HG02870 (cell line): ENCODE results near the gene PODN.

Experiments
- ATAC-seq: cut with Tn5 transposase; IDR thresholded peaks from one replicate; pipeline ENCODE4 v1.9.1; 2021; ENCODE audit warnings: mild to moderate bottlenecking, moderate library complexity; ENCODE audit not compliant: unreplicated experiment

The PODN gene

DNA sequence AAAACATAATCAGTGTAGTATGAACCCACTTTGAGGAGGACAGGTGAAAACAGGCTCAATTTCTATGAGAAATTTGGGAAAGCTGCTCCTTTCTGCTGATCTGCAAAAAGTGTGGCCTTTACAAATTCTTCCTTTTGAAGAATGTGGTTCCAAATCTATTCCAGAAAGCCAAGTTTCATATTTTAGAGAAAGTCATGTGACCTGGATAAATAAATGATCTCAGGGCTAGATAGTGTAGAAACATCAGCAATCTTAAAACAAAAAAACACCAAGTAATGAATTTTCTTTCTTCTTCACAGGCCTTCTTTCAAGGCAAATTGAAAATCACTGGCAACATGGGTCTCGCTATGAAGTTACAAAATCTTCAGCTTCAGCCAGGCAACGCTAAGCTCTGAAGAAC is 11.7 kb upstream of the PODN start:
- ATAC-seq, result no peak

DNA sequence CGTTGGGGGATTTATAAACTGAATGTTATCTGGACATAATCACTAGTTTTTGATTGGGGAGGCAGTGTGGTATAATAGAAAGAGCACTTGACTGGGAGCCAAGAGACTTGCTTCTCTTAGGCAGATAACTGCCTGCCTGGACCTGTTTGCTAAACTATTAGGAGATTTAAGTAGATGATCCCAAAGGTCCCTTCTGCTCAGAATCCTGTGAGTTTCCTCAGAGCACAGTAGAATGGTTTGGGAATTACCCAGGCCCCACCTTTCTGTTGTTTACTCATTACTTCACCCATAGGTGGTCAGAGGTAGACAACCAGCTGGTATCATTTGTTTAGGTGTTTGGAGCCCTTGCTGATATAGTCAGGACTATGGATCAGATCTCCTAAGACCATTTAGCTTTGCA is 10.3 kb upstream of the PODN start:
- no peak for ATAC-seq

DNA sequence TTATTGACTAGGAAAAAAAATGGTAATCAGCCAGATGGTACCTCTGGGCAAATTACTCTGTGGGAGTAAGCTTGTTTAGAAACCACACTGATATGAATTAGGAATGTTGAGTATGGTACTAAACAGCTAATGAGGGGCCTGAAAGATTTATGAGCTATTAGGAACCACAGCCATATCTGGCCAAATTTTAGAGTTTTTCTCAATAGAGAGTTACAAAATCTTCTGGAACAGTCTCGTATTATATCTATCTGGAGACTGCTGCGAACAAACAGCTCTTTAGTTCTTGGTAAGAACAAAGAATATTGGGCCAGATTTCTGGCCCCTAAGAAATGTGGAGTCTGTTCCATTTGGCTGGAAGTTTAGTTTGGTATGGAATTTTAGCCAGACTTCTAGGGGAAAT is 4.9 kb upstream of the PODN start:
- no peak for ATAC-seq

DNA sequence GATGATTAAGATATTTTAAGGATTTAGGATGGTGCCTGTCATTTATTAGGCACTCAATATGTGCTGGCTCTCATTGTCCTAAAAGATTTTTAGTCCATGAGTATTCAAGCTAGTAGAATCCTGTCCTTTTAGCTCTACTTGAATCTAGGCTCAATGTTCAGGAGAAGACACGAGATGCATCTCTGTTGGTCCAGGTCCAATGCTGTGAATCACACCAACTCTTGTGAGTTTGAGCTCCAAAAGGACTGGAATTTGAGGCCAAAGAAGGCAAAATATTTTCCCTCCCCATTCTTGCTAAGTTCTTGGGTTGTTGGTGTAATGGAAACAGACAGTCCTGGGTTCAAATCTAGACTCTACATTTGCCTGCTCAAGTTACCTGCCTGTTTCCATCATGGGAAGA is 1.4 kb upstream of the PODN start:
- no peak for ATAC-seq

DNA sequence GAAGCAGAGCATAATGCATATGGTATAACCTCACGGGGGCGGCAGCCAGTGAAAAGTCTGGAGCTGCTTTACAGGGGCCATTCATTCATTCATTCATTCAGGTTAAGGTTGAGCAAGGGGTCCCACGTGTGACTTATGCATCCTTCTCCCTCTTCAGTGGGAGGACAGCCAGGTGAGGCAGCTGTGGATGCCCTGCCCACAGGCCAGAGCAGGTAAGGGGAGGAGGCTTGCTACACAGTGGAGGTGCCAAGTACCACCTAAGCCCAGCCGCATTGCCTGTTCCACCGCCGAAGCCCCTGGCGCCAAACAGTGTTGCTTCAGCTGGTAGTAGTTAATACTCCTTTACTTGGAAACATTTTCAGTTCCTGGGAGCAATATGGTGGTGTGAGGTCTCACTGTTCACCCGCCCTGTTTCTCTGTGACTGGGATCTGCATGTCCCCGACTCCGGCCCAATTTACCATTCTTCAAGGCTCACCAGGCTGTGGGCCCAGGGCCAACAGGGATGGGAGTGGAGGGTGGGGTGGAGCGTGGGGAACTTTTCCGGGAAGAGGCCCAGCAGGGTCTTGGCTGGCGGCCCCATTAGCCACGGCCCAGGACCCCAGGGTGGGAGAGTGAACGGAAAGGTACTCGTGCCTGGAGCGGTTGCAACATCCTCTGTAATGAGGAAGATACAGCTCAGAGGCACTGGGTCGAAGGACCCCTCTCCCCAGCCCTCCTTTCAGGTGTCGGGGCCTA is 722 bp upstream of the PODN start:
- ATAC-seq, result no peak

DNA sequence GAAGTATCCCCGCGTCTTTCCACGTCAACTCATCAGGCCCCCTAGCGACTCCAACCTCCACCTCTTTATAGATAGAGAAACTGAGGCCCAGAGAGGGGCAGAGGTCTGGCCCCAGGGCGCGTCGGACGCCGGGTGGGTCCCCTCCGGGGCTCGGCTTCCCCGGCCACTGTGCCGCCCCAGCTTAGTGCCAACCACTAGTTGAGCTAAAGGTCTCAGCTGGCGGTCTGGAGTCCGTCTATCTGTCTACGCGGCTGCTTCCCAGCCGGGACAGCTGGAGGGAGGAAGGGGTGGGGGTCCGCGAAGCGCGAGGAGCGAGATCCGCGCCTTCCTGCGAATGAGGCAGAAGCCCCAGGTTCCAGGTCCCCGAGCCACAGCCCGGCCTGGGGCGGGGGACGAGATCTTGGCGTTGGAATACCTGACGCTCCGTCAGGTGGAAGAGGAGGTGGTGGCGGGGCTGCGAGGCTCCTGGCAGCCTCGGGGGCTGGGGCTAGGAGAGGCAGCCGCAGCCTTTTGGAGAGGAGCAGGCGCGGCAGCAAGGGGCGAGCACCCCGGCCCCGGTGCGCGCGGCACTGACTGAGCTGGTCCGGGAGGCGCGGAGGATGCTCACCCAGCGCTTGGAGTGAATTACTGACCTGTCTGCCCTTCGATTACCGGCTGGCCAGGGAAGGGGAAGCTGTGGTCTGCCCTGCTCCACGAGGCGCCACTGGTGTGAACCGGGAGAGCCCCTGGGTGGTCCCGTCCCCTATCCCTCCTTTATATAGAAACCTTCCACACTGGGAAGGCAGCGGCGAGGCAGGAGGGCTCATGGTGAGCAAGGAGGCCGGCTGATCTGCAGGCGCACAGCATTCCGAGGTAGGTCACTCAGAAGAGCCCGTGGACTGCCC is 937 bp downstream of the PODN start:
- ATAC-seq, result no peak

DNA sequence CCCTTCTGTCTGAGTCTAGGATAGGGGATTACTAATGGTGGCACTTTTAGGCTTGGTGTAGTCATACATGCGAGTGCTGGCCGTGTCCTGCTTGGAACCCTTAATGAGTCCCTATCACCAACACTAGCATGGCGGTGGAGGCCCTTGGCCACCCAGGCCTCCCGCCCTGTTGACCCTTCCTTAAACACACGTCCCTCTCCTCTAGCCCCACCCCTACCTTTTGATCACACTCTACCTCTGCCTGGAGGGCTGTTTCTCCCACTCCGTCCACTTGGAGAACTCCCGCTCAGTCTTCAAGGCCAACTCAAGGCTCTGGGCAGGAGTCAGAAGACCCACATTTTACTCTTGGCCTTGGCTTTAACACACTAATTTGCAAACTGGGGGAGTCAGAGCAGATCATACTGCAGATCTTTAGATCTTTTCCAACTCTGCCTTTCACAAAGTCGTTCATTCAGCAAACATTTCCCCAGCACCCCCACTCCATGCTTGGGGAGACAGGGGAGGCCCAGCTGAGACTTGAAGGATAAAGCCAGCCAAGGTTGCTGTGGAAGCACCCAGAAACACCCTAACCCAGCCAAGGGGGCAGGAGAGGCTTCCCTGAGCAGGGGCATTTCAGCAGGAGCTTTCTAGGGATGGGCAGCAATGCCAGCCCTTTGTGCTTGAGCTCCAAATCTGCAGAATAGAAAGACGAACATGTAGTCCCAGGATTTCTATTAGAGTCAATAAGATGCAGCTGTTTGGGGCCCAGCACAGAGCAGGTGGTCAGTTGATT is 1.9 kb downstream of the PODN start:
- no peak for ATAC-seq

DNA sequence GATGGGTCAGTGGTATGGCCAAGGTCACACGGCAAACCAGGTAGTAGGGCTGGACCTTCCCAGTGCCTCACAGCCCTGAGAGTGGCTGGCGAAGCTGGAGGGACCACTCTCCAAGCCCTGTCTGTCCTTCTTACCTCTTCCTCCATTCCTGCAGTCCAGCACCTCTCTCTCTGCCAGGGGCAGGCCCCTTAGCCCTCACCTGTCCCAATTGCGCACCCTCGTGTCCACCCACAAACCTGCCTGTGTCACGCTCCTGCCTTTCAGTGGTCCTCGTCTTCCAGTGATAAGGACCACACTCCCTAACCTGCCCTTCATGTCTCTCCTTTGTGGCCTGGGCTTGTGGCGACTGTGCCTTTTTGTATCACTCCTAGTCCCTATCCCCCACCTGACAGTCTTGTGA is 3.4 kb downstream of the PODN start:
- ATAC-seq, result no peak

DNA sequence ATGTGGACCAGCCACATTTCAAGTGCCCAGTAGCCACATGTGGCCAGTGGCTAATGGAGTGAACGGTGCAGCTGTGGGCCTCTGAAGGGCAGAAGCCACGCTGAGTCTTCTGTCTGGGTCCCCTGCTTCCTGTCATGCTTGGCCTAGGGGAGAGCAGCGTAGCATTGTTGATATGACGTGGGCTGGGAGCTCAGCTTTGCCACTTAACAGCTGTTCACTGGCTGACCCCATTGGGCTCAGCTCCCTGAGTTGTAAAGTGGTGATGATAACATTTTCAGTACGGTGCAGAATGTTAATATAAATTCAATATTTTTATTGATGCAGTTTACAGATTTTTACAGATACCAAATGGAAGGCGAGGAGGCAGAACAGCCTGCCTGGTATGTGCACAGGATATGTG is 4.5 kb downstream of the PODN start:
- no peak for ATAC-seq

DNA sequence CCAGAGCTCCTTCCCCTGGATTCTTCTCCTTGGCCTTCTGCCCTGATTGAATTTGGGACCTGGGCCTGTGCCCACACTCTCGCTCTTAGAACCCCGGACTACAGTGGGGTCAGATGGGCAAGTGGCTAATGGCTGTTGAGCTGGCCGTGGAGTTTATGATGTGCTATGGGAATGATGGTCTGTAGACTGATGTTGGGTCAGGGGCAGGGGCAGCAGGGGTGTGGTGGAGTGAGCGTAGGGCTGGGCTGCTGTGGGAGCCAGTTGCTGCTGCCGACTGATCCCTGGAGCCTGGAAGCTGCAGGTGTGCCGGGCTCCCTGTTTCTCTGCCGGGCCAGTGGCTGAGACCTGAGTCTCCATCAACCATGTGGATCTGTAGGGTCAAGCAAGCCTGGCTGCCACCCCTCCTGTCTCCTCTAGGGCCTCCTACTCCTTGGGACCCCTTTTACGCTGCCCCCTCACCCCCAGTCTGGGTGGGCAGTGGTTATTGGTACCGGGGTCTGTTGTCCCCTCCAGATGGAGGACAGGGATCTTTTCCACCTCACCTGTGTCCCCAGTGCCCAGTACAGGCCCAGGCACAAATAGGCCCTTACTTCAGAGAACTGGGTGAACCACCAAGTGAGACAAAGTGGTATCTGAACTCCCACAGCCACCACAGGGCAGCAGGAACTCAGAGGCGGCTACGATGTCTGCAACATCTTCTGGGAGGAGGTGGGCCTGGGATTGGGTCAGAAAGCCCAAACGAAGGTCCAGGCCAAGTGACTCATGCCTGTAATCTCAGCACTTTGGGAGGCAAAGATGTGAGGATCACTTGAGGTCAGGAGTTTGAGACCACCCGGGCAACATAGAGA is 5.1 kb downstream of the PODN start:
- ATAC-seq, result no peak

DNA sequence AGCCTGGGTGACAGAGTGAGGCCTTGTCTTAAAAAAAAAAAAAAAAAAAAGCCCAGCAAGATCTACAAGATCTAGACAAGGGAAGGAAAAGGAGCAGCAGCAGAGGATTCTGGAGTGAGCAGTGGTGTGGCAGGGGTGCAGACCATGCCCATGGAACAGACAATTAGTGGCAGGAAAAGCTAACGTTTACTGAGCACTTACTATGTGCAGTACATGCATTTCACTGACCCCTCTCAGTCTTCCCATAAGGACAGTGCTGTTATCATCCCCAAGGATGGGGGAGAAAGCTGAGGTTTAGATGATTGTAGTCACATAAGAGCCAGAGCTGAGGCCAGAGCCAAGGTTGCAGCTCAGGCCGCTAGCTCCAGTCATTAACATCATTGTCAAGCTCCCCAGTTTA is 5.9 kb downstream of the PODN start:
- ATAC-seq, result no peak

DNA sequence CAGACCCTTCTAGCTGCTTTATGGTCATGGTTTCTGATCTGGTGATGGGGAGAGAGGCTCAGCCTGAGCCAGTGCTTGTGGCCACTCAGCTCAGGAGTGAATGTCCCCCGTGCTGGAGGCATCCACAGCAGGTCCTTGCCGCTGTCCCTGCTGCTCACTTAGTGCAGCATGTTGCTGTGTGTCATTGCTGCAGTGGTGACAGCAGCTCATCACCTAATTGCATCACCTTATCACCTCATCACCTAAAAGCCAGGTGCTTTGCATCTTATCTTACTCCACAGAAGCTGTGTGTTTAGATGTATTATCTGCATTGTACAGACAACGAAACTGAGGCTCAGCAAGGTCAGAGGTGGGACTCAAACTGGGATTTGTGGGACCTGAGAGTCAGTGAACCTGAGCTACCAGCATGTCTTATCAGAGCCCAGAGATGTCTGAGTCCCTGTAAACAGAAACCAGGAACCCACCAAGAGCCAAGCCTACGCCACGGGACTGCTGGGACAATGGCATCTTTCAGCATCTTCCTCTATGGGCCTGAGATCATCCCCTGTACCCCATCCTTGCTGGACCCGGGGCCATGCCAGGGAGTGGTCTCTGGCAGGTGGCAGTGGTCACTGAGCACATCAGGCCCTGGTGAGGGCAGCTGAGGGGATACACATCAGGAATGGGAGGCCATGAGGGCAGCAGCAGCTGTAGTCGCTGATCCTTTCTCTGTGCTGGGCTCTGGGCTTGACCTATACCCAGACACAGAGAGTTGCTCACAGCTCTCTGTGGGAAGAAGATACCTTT is 6.5 kb downstream of the PODN start:
- no peak for ATAC-seq

DNA sequence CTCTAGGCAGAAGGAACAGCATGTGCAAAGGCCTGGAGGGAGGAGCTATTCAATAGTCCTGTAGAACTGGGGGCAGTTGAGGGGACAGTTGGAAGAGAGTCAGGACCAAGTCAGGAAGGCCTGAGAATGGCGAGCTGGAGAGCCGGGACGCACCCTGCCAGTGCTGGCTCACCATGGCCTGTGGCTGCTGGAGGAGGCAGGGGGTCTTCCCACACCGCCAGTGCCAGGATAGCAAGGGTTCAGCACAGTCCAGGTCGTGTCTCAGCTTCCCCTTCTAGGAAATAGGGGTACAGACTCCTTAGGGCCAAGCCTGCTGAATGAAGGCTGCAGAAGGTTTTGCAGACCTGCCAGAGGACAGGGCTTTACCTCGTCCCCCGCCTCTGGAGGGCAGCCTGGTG is 7.3 kb downstream of the PODN start:
- no peak for ATAC-seq

DNA sequence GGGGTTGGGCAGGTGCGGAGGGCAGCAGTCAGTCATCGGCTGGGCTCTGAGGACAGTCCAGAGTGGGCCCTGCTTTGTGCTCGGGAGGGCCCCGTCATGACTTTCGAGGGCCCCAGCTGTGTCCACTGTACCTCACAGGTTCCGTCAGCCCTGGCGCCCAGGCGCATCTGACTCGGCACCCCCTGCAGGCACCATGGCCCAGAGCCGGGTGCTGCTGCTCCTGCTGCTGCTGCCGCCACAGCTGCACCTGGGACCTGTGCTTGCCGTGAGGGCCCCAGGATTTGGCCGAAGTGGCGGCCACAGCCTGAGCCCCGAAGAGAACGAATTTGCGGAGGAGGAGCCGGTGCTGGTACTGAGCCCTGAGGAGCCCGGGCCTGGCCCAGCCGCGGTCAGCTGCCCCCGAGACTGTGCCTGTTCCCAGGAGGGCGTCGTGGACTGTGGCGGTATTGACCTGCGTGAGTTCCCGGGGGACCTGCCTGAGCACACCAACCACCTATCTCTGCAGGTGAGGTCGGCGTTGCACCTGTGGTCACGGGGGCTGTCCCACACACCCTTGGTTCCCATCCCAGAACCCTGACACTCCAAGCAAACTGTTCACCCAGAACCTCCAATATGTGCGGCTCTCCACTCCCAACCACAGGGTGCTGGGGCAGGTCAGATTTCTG is 7.8 kb downstream of the PODN start:
- ATAC-seq, result no peak

DNA sequence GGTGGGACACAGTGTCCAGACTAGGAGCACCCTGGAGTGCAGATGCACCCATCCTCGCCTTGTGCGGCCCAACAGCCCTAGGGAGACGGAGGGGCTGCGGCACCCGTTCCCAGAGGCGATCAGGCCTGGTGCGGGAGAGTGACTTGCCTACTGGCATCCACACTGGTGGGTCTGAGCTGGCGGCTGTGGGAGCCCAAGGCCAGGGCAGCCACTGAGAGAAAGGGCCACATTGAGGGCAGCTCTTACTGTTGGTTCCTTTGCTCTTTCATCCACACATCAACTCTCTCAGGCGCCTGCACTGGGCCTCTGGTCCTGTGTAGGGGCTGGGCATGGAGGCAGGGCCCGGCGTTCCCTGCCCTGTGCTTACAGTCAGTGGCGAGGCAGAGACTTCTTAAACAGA is 8.6 kb downstream of the PODN start:
- no peak for ATAC-seq

DNA sequence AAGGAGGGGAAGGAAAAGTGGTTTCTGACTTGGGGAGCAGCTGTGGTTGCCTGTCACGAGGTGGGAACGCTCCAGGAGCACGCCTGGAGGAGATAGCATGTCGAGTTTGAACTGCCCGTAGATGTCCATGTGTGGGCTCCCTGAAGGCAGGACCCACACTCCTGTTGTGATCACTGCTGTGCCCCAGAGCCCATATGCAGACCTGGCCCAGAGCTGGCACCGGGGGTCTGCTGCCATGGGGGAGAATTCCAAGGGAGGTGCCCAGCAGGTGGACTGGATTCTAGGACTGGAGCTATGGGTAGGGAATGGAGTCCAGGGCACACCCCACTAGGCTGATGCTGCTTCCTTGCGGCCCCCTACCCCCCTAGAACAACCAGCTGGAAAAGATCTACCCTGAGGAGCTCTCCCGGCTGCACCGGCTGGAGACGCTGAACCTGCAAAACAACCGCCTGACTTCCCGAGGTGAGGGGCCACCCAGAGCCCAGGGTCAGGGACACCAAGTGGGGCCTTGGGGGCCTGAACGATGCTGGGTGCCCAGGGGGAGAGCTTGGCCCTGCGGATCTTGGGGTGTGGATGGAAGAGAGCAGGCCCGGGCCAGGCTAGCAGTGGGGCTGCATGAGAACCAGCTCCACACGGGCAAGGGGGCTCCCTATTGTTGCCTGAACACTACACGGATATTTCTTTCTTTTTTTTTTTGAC is 9.3 kb downstream of the PODN start:
- ATAC-seq, result no peak

DNA sequence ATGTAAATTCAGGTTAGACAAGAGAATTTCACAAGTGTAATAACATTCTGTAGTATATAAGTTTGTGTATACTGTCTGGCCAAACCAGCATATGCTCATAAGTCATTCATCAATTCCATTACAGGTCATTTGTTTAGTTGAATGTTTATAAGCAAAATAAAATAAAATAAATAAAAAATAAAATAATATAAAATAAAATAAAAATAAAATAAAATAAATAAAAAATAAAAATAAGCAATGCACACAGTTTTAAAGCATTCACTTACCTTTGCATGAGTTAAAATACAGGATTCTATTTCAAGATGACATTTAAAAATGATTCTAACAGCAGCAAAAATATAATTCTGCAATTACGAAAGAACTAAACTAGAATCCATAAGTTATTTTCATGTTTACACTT is 9.9 kb downstream of the PODN start:
- no peak for ATAC-seq

DNA sequence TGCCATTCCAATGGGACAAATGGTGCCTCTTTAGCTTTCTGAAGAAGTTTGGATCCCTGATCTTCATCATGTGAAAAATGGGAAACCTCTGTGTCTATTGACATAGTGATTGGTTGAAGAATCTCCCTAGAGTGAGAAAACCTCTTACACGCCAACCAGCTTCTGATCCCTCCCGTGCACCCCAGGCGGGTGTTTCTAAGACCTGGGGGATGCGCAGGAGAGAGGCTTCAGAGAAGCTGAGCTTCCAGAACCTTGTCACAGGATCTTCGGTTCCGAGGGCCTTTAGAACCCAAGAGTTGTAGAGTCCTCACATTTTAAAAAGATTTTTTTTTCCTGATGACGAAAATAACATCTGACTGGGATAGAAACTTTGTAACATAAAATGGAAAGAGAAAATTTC is 11.3 kb downstream of the PODN start:
- no peak for ATAC-seq

DNA sequence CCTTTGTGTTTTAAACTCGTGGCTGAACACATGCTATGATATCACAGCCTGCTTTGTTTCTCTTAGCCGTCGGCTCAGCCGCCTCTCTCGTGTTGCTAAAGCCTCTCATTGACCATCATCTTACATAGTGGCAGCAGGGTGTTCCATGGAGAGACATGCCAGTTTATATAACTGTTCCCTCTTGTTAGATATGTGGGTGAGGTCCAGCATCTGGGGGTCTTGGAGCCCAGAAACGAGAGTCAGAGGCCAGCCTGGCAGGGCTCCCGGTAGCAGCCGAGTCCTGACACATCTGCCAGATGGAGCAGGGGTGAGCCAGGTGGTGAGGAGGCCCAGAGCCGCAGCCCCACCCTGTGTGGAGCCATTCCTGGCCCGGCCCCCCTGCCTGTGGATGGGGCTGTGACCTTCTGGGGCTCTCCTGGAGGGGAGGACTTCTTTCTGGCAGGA is 11.9 kb downstream of the PODN start:
- ATAC-seq, result no peak
